ENCODE data around the gene COQ4.

- TF ChIP-seq CTCF (IDR thresholded peaks at IDR 0.05): no peak
- no peak for TF ChIP-seq EZH2 (IDR thresholded peaks at IDR 0.05)
- TF ChIP-seq EZH2phosphoT487 (IDR thresholded peaks at IDR 0.05): no peak
These were observed 34.2 kb upstream of the COQ4 start for GRCh38 chr9:128288273-128289004.
